Mononuclear cell (primary cell): Measurements from ENCODE around the gene IFNGR2. TPM values are rescaled to one million over a fixed set of nuclear protein-coding genes. Genes with fewer than 3 reads are reported as not detected.
"Not testable (repeated sequence)": the region's sequence is repeated elsewhere in the genome, so short reads cannot be mapped to it uniquely, and the experiment has no call there.

Experiments used
- H3K27me3 ChIP-seq: 2 replicates; pipeline ENCODE4 v1.6.0; 2011; ENCODE audit warnings: low read length, control low read depth; ENCODE audit not compliant: insufficient read depth
- H3K4me1 ChIP-seq: 2 replicates; pipeline ENCODE4 v1.5.1; 2011; ENCODE audit warnings: mild to moderate bottlenecking, low read length, control low read depth; ENCODE audit not compliant: insufficient read depth
- H3K4me3 ChIP-seq: 2 replicates; pipeline ENCODE4 v1.5.1; 2011; ENCODE audit warnings: mild to moderate bottlenecking, low read length, moderate library complexity
- H3K9me3 ChIP-seq: 2 replicates; pipeline ENCODE4 v1.5.1; 2011; ENCODE audit warnings: low read depth, mild to moderate bottlenecking, control low read depth, low read length
- total RNA-seq: library from RNA; depleted of rRNA; stranded (reverse); fragments of >200 nt; gene quantifications from one replicate; pipeline ENCODE4 v1.2.3, GENCODE V29; 2012

The IFNGR2 gene
- total RNA-seq, 1 donor = 88.1 TPM

GRCh38 chr21:33433001-33433400, 29.8 kb downstream of the IFNGR2 start:
- Histone ChIP-seq H3K4me1 (peaks cover 45% of the 10 kb centered on the region), H3K9me3 (no peaks in the 10 kb centered on the region), H3K4me3 (no peak overlapping the region), H3K27me3 (no peaks in the 10 kb centered on the region)

- no peaks in the 10 kb centered on the region for H3K27me3 ChIP-seq
- H3K9me3 ChIP-seq = no peaks in the 10 kb centered on the region
- peaks cover 45% of the 10 kb centered on the region for H3K4me1 ChIP-seq
- no peak overlapping the region for H3K4me3 ChIP-seq
These were observed 30.4 kb downstream of the IFNGR2 start for GRCh38 chr21:33433425-33434114.

- peaks cover 45% of the 10 kb centered on the region for H3K4me1 ChIP-seq
- H3K4me3 ChIP-seq = no peak overlapping the region
- no peaks in the 10 kb centered on the region for H3K27me3 ChIP-seq
- no peaks in the 10 kb centered on the region for H3K9me3 ChIP-seq
These were observed 31.7 kb downstream of the IFNGR2 start for GRCh38 chr21:33434770-33435360.

GRCh38 chr21:33437140-33437539, 33.9 kb downstream of the IFNGR2 start:
- Histone ChIP-seq H3K4me1 (peaks cover 47% of the 10 kb centered on the region), H3K27me3 (no peaks in the 10 kb centered on the region), H3K4me3 (no peak overlapping the region), H3K9me3 (no peaks in the 10 kb centered on the region)

- Histone ChIP-seq H3K4me1 (peaks cover 27% of the 10 kb centered on the region), H3K9me3 (no peaks in the 10 kb centered on the region), H3K27me3 (no peaks in the 10 kb centered on the region), H3K4me3 (no peak overlapping the region)
These were observed 38.6 kb downstream of the IFNGR2 start for GRCh38 chr21:33441489-33442477.

- Histone ChIP-seq H3K9me3 (no peaks in the 10 kb centered on the region), H3K4me3 (no peak overlapping the region), H3K27me3 (no peaks in the 10 kb centered on the region), H3K4me1 (peaks cover 27% of the 10 kb centered on the region)
These were observed 40.0 kb downstream of the IFNGR2 start for GRCh38 chr21:33443194-33443593.

GRCh38 chr21:33444499-33444898, 41.3 kb downstream of the IFNGR2 start:
- Histone ChIP-seq H3K4me3 (no peak overlapping the region), H3K4me1 (peaks cover 27% of the 10 kb centered on the region), H3K9me3 (no peaks in the 10 kb centered on the region)

GRCh38 chr21:33446620-33447019, 43.4 kb downstream of the IFNGR2 start:
- H3K4me3 ChIP-seq, H3K9me3 ChIP-seq, H3K27me3 ChIP-seq: not testable (repeated sequence)
- peaks cover 17% of the 10 kb centered on the region for H3K4me1 ChIP-seq

More at GRCh38 chr21:33444499-33444898, 41.3 kb downstream of the IFNGR2 start:
- H3K27me3 ChIP-seq = no peaks in the 10 kb centered on the region

GRCh38 chr21:33449616-33450015, 46.4 kb downstream of the IFNGR2 start:
- Histone ChIP-seq H3K9me3 (no peaks in the 10 kb centered on the region), H3K4me3 (no peak overlapping the region), H3K4me1 (peaks cover 6% of the 10 kb centered on the region), H3K27me3 (no peaks in the 10 kb centered on the region)

- H3K4me3 ChIP-seq = no peak overlapping the region
- no peaks in the 10 kb centered on the region for H3K27me3 ChIP-seq
- H3K4me1 ChIP-seq = no peaks in the 10 kb centered on the region
- H3K9me3 ChIP-seq = no peaks in the 10 kb centered on the region
These were observed 48.4 kb downstream of the IFNGR2 start for GRCh38 chr21:33451634-33452071.

GRCh38 chr21:33452362-33452761, 49.1 kb downstream of the IFNGR2 start:
- Histone ChIP-seq H3K27me3 (no peaks in the 10 kb centered on the region), H3K4me1 (no peaks in the 10 kb centered on the region), H3K4me3 (no peak overlapping the region), H3K9me3 (no peaks in the 10 kb centered on the region)

- Histone ChIP-seq H3K4me1 (no peaks in the 10 kb centered on the region), H3K9me3 (no peaks in the 10 kb centered on the region), H3K27me3 (no peaks in the 10 kb centered on the region), H3K4me3 (no peak overlapping the region)
These were observed 52.7 kb downstream of the IFNGR2 start for GRCh38 chr21:33455686-33456446.

- no peaks in the 10 kb centered on the region for H3K27me3 ChIP-seq
- H3K9me3 ChIP-seq = no peaks in the 10 kb centered on the region
- no peak overlapping the region for H3K4me3 ChIP-seq
- no peaks in the 10 kb centered on the region for H3K4me1 ChIP-seq
These were observed 55.6 kb downstream of the IFNGR2 start for GRCh38 chr21:33458861-33459260.

- no peaks in the 10 kb centered on the region for H3K9me3 ChIP-seq
- H3K27me3 ChIP-seq = no peaks in the 10 kb centered on the region
- H3K4me3 ChIP-seq = no peak overlapping the region
- H3K4me1 ChIP-seq = no peaks in the 10 kb centered on the region
These were observed 58.5 kb downstream of the IFNGR2 start for GRCh38 chr21:33461538-33462250.
